ENCODE results near the gene DZIP1L. TPM values are rescaled to one million over a fixed set of nuclear protein-coding genes. Genes with fewer than 3 reads are reported as not detected.

Gene DZIP1L
- total RNA-seq, 1 experiment from 2014 or later = 15.3 TPM

DNA sequence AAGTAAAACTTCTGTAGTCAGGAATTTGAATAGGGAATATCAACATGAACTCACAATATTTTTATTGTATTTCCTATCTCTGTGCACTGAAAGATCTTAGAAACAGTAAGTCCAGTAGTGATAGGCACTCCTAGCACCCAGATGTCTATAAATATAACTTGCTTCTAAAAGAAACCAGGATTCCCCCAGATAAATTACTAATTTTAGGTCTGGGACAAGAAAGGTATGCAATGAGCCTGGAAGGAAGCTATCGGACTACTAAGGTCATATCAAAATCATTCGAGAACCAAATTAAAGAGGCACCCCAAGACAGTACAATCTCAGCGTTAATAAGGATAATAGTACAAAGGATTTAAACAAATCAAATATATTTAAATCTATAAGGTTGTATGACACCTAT, 58.0 kb downstream of the DZIP1L start:
- ChIA-PET CTCF (interaction anchor here (1.8 kb wide), 1 partner anchor 8 kb away, joined by 4 read pairs; no protein-coding TSS in a partner anchor), POLR2A (no interaction called here)
- no peak overlapping the region for H3K27ac Mint-ChIP-seq
- H3K27me3 Mint-ChIP-seq (ENCODE audit: low read depth) = no peaks in the 10 kb centered on the region
- H3K36me3 Mint-ChIP-seq = peaks cover 6% of the 10 kb centered on the region
- H3K4me1 Mint-ChIP-seq = peaks cover 18% of the 10 kb centered on the region
- TF ChIP-seq HMGA2 (CRISPR knock-in tag; IDR thresholded peaks at IDR 0.05) = no peak
- no peak for TF ChIP-seq E2F5 (CRISPR knock-in tag; IDR thresholded peaks at IDR 0.05)
- TF ChIP-seq ZNF425 (CRISPR knock-in tag; conservative IDR thresholded peaks at IDR 0.05) = no peak
- TF ChIP-seq, protein P1, sequence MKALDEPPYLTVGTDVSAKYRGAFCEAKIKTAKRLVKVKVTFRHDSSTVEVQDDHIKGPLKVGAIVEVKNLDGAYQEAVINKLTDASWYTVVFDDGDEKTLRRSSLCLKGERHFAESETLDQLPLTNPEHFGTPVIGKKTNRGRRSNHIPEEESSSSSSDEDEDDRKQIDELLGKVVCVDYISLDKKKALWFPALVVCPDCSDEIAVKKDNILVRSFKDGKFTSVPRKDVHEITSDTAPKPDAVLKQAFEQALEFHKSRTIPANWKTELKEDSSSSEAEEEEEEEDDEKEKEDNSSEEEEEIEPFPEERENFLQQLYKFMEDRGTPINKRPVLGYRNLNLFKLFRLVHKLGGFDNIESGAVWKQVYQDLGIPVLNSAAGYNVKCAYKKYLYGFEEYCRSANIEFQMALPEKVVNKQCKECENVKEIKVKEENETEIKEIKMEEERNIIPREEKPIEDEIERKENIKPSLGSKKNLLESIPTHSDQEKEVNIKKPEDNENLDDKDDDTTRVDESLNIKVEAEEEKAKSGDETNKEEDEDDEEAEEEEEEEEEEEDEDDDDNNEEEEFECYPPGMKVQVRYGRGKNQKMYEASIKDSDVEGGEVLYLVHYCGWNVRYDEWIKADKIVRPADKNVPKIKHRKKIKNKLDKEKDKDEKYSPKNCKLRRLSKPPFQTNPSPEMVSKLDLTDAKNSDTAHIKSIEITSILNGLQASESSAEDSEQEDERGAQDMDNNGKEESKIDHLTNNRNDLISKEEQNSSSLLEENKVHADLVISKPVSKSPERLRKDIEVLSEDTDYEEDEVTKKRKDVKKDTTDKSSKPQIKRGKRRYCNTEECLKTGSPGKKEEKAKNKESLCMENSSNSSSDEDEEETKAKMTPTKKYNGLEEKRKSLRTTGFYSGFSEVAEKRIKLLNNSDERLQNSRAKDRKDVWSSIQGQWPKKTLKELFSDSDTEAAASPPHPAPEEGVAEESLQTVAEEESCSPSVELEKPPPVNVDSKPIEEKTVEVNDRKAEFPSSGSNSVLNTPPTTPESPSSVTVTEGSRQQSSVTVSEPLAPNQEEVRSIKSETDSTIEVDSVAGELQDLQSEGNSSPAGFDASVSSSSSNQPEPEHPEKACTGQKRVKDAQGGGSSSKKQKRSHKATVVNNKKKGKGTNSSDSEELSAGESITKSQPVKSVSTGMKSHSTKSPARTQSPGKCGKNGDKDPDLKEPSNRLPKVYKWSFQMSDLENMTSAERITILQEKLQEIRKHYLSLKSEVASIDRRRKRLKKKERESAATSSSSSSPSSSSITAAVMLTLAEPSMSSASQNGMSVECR (CRISPR knock-in tag; IDR thresholded peaks at IDR 0.05; ENCODE audit: borderline replicate concordance) = no peak
- TF ChIP-seq KAT7 (CRISPR knock-in tag; IDR thresholded peaks at IDR 0.05; ENCODE audit: borderline replicate concordance) = no peak
- no peak for TF ChIP-seq FOXP1 (CRISPR knock-in tag; IDR thresholded peaks at IDR 0.05; ENCODE audit: borderline replicate concordance)
- TF ChIP-seq ESRRA (CRISPR knock-in tag; IDR thresholded peaks at IDR 0.05; ENCODE audit: borderline replicate concordance) = no peak
- TF ChIP-seq NR3C1 (CRISPR knock-in tag; conservative IDR thresholded peaks at IDR 0.05; ENCODE audit: low read depth) = no peak
- TF ChIP-seq ATF3 (CRISPR knock-in tag; conservative IDR thresholded peaks at IDR 0.05) = no peak
- no peak for TF ChIP-seq GABPB1 (CRISPR knock-in tag; IDR thresholded peaks at IDR 0.05)
- no peak for TF ChIP-seq JAZF1 (CRISPR knock-in tag; IDR thresholded peaks at IDR 0.05)
- TF ChIP-seq MLX (CRISPR knock-in tag; IDR thresholded peaks at IDR 0.05) = no peak
- TF ChIP-seq, protein P2, sequence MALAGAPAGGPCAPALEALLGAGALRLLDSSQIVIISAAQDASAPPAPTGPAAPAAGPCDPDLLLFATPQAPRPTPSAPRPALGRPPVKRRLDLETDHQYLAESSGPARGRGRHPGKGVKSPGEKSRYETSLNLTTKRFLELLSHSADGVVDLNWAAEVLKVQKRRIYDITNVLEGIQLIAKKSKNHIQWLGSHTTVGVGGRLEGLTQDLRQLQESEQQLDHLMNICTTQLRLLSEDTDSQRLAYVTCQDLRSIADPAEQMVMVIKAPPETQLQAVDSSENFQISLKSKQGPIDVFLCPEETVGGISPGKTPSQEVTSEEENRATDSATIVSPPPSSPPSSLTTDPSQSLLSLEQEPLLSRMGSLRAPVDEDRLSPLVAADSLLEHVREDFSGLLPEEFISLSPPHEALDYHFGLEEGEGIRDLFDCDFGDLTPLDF (CRISPR knock-in tag; IDR thresholded peaks at IDR 0.05) = no peak
- TF ChIP-seq, protein P3, sequence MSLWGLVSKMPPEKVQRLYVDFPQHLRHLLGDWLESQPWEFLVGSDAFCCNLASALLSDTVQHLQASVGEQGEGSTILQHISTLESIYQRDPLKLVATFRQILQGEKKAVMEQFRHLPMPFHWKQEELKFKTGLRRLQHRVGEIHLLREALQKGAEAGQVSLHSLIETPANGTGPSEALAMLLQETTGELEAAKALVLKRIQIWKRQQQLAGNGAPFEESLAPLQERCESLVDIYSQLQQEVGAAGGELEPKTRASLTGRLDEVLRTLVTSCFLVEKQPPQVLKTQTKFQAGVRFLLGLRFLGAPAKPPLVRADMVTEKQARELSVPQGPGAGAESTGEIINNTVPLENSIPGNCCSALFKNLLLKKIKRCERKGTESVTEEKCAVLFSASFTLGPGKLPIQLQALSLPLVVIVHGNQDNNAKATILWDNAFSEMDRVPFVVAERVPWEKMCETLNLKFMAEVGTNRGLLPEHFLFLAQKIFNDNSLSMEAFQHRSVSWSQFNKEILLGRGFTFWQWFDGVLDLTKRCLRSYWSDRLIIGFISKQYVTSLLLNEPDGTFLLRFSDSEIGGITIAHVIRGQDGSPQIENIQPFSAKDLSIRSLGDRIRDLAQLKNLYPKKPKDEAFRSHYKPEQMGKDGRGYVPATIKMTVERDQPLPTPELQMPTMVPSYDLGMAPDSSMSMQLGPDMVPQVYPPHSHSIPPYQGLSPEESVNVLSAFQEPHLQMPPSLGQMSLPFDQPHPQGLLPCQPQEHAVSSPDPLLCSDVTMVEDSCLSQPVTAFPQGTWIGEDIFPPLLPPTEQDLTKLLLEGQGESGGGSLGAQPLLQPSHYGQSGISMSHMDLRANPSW (CRISPR knock-in tag; conservative IDR thresholded peaks at IDR 0.05; ENCODE audit: low read depth) = no peak
- TF ChIP-seq, protein P4, sequence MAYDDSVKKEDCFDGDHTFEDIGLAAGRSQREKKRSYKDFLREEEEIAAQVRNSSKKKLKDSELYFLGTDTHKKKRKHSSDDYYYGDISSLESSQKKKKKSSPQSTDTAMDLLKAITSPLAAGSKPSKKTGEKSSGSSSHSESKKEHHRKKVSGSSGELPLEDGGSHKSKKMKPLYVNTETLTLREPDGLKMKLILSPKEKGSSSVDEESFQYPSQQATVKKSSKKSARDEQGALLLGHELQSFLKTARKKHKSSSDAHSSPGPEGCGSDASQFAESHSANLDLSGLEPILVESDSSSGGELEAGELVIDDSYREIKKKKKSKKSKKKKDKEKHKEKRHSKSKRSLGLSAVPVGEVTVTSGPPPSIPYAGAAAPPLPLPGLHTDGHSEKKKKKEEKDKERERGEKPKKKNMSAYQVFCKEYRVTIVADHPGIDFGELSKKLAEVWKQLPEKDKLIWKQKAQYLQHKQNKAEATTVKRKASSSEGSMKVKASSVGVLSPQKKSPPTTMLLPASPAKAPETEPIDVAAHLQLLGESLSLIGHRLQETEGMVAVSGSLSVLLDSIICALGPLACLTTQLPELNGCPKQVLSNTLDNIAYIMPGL (CRISPR knock-in tag; IDR thresholded peaks at IDR 0.05) = no peak
- no peak for TF ChIP-seq GTF2I (CRISPR knock-in tag; conservative IDR thresholded peaks at IDR 0.05)
- no peak for TF ChIP-seq IRF1 (CRISPR knock-in tag; IDR thresholded peaks at IDR 0.05)
- TF ChIP-seq NFATC4 (CRISPR knock-in tag; IDR thresholded peaks at IDR 0.05) = no peak
- DNase-seq (ENCODE audit: low spot score) (no peak), ATAC-seq (no peak)
- no peak overlapping the region for H3K4me3 Mint-ChIP-seq
- H3K9me3 Mint-ChIP-seq = no peaks in the 10 kb centered on the region
